GM23338 (cell line): Measurements from ENCODE around the gene SLC8A1. TPM values are rescaled to one million over a fixed set of nuclear protein-coding genes. Genes with fewer than 3 reads are reported as not detected.

ENCODE experiments used
- ATAC-seq: fragments of 200-7000 bp; cut with Tn5 transposase; 3 replicates; pipeline ENCODE4 v1.9.1; 2020
- DNase-seq: peaks from one replicate; pipeline ENCODE4 v3.0.0-alpha.2; 2015; ENCODE audit warnings: low spot score
- H2AFZ ChIP-seq: fragments of 200-600 bp; sonication (generic); 2 replicates; pipeline ENCODE4 v1.8.0; 2016; ENCODE audit warnings: antibody characterized with exemption, mild to moderate bottlenecking, moderate library complexity
- H3F3A ChIP-seq: fragments of 200-600 bp; sonication (generic); replicated peaks from 2 replicates; pipeline ENCODE4 v1.8.0; 2017; ENCODE audit warnings: antibody characterized with exemption, mixed run types, low read depth
- H3K27ac ChIP-seq: fragments of 200-600 bp; sonication (generic); 2 replicates; pipeline ENCODE4 v1.6.1; 2016; ENCODE audit warnings: low read depth
- H3K27me3 ChIP-seq: fragments of 200-600 bp; sonication (generic); 2 replicates; pipeline ENCODE4 v1.8.0; 2016; ENCODE audit warnings: mild to moderate bottlenecking, mixed run types, moderate library complexity; ENCODE audit not compliant: insufficient read depth
- H3K36me3 ChIP-seq: fragments of 200-600 bp; sonication (generic); 2 replicates; pipeline ENCODE4 v1.8.0; 2016; ENCODE audit warnings: mild to moderate bottlenecking; ENCODE audit not compliant: insufficient read depth
- H3K4me1 ChIP-seq: fragments of 200-600 bp; sonication (generic); 2 replicates; pipeline ENCODE4 v1.8.0; 2016; ENCODE audit warnings: mild to moderate bottlenecking, moderate library complexity; ENCODE audit not compliant: insufficient read depth
- H3K4me2 ChIP-seq: fragments of 200-600 bp; sonication (generic); 2 replicates; pipeline ENCODE4 v1.7.1; 2017; ENCODE audit warnings: mixed run types
- H3K4me3 ChIP-seq: fragments of 200-600 bp; sonication (generic); 2 replicates; pipeline ENCODE4 v1.6.1; 2016; ENCODE audit warnings: mixed run types
- H3K79me2 ChIP-seq: fragments of 200-600 bp; sonication (generic); replicated peaks from 2 replicates; pipeline ENCODE4 v1.8.0; 2017; ENCODE audit warnings: mild to moderate bottlenecking; ENCODE audit not compliant: insufficient read depth
- H3K9me2 ChIP-seq: fragments of 200-600 bp; sonication (generic); 2 replicates; pipeline ENCODE4 v1.8.0; 2017; ENCODE audit not compliant: insufficient read depth
- H4K20me1 ChIP-seq: fragments of 200-600 bp; sonication (generic); replicated peaks from 2 replicates; pipeline ENCODE4 v1.8.0; 2017; ENCODE audit warnings: mild to moderate bottlenecking; ENCODE audit not compliant: insufficient read depth
- H3K27ac Mint-ChIP-seq: 2 replicates; pipeline ENCODE4 v1.8.0; 2020; ENCODE audit warnings: inconsistent platforms, mild to moderate bottlenecking, moderate library complexity, mixed read lengths
- H3K27me3 Mint-ChIP-seq: 3 replicates; pipeline ENCODE4 v1.8.0; 2022; ENCODE audit warnings: low read depth, mild to moderate bottlenecking, moderate library complexity, mixed read lengths, inconsistent platforms; ENCODE audit not compliant: insufficient read depth, poor library complexity
- H3K36me3 Mint-ChIP-seq: 3 replicates; pipeline ENCODE4 v1.8.0; 2021; ENCODE audit warnings: low read depth, mild to moderate bottlenecking, inconsistent platforms, moderate library complexity, mixed read lengths
- H3K4me1 Mint-ChIP-seq: 3 replicates; pipeline ENCODE4 v1.8.0; 2020; ENCODE audit warnings: mild to moderate bottlenecking, inconsistent platforms, mixed read lengths
- H3K4me3 Mint-ChIP-seq: 3 replicates; pipeline ENCODE4 v1.8.0; 2021; ENCODE audit warnings: moderate library complexity, mild to moderate bottlenecking, inconsistent platforms, mixed read lengths
- H3K9me3 Mint-ChIP-seq: 3 replicates; pipeline ENCODE4 v1.8.0; 2020; ENCODE audit warnings: moderate library complexity, mild to moderate bottlenecking, inconsistent platforms, mixed read lengths
- CREB1 ChIP-seq: fragments of 250-450 bp; sonication (Bioruptor Pico); IDR thresholded peaks from 2 replicates; pipeline ENCODE4 v1.5.0; 2020; ENCODE audit warnings: low read depth, mild to moderate bottlenecking, moderate library complexity
- ETS1 ChIP-seq: IDR thresholded peaks from 2 replicates; pipeline ENCODE4 v1.6.1; 2016; ENCODE audit warnings: antibody characterized with exemption
- EZH2 ChIP-seq: fragments of 200-600 bp; sonication (generic); IDR thresholded peaks from one replicate; pipeline ENCODE4 v1.8.0; 2017; ENCODE audit warnings: antibody characterized with exemption, mild to moderate bottlenecking, low read depth; ENCODE audit not compliant: unreplicated experiment
- EZH2phosphoT487 ChIP-seq: fragments of 200-600 bp; sonication (generic); IDR thresholded peaks from one replicate; pipeline ENCODE4 v1.8.1; 2018; ENCODE audit warnings: antibody characterized with exemption; ENCODE audit not compliant: unreplicated experiment
- JUNB ChIP-seq: IDR thresholded peaks from one replicate; pipeline ENCODE4 v1.6.1; 2016; ENCODE audit warnings: antibody characterized with exemption; ENCODE audit not compliant: unreplicated experiment
- NANOG ChIP-seq: IDR thresholded peaks from 2 replicates; pipeline ENCODE4 v1.6.1; 2016; ENCODE audit warnings: antibody characterized with exemption, borderline replicate concordance
- POLR2AphosphoS5 ChIP-seq: IDR thresholded peaks from 2 replicates; pipeline ENCODE4 v1.6.1; 2016; ENCODE audit warnings: antibody characterized with exemption, low read depth
- REST ChIP-seq: IDR thresholded peaks from one replicate; pipeline ENCODE4 v1.6.1; 2018; ENCODE audit warnings: antibody characterized with exemption; ENCODE audit not compliant: unreplicated experiment
- STAT1 ChIP-seq: IDR thresholded peaks from one replicate; pipeline ENCODE4 v1.6.1; 2016; ENCODE audit warnings: antibody characterized with exemption; ENCODE audit not compliant: unreplicated experiment
- ZNF114 ChIP-seq: fragments of 250-450 bp; sonication (Bioruptor Pico); IDR thresholded peaks from 2 replicates; pipeline ENCODE4 v1.5.0; 2020; ENCODE audit warnings: mild to moderate bottlenecking, moderate library complexity
- ZNF331 ChIP-seq: fragments of 250-450 bp; sonication (Bioruptor Pico); IDR thresholded peaks from 2 replicates; pipeline ENCODE4 v1.5.0; 2020; ENCODE audit warnings: low read depth, mild to moderate bottlenecking, moderate library complexity
- polyA plus RNA-seq: library from polyadenylated mRNA; unstranded; fragments of >200 nt; fragmentation: Nextera tagmentation; extraction: Ambion mirVana; gene quantifications from 2 replicates; pipeline ENCODE4 v1.2.1, GENCODE V29; 2016
- total RNA-seq: library from RNA; depleted of rRNA; stranded (reverse); fragments of >200 nt; shearing (Covaris generic); gene quantifications from 2 replicates; pipeline ENCODE4 v1.2.3, GENCODE V29; 2014
- TF ChIP-seq, protein P1 (sequence below), 2 experiments: fragments of 200-600 bp in 1 of 2; sonication (generic) in 1 of 2; conservative IDR thresholded peaks; 2 replicates each; pipeline versions ENCODE4 v1.5.1 to v1.6.1; 2016 to 2017; ENCODE audit warnings: antibody characterized with exemption in 2 of 2, low read depth in 2 of 2, mild to moderate bottlenecking in 2 of 2, moderate library complexity in 1 of 2
- TF ChIP-seq, protein P2 (sequence below): fragments of 250-450 bp; sonication (Bioruptor Pico); IDR thresholded peaks from 2 replicates; pipeline ENCODE4 v1.5.0; 2020; ENCODE audit warnings: mild to moderate bottlenecking, moderate library complexity

The SLC8A1 gene
- total and polyA plus RNA-seq, 2 experiments from 2014 or later = 2.5 to 3.3 TPM

DNA sequence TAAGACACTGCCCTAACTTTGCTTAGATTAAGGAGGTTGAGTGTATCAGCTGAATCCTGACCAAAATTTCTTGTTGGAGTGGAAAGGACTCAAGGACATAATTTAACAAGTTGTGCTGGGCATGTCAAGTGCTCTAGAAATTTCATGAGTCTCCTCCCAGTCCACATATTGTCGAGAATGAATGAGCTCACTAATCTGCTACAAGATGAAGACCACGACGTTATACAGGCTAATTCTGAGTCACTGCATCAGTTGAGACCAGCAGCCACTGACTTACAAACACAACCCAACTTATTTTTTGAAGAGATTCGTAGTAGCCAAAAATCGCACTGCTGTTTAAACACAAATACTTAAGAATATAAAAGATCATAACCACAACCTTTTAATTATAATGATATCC lies 28.7 kb upstream of the SLC8A1 start:
- no peak overlapping the region for H2AFZ ChIP-seq
- H4K20me1 ChIP-seq = no peaks in the 10 kb centered on the region
- TF ChIP-seq STAT1 (no peak), EZH2phosphoT487 (no peak), ZNF114 (CRISPR knock-in tag) (no peak), JUNB (no peak), ETS1 (no peak), NANOG (no peak), EZH2 (no peak), POLR2AphosphoS5 (no peak), CREB1 (no peak), REST (no peak), ZNF331 (no peak)
- TF ChIP-seq, protein P1, sequence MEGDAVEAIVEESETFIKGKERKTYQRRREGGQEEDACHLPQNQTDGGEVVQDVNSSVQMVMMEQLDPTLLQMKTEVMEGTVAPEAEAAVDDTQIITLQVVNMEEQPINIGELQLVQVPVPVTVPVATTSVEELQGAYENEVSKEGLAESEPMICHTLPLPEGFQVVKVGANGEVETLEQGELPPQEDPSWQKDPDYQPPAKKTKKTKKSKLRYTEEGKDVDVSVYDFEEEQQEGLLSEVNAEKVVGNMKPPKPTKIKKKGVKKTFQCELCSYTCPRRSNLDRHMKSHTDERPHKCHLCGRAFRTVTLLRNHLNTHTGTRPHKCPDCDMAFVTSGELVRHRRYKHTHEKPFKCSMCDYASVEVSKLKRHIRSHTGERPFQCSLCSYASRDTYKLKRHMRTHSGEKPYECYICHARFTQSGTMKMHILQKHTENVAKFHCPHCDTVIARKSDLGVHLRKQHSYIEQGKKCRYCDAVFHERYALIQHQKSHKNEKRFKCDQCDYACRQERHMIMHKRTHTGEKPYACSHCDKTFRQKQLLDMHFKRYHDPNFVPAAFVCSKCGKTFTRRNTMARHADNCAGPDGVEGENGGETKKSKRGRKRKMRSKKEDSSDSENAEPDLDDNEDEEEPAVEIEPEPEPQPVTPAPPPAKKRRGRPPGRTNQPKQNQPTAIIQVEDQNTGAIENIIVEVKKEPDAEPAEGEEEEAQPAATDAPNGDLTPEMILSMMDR (conservative IDR thresholded peaks at IDR 0.05; ENCODE audit: low read depth in 2 of 2) = no peak
- TF ChIP-seq, protein P2, sequence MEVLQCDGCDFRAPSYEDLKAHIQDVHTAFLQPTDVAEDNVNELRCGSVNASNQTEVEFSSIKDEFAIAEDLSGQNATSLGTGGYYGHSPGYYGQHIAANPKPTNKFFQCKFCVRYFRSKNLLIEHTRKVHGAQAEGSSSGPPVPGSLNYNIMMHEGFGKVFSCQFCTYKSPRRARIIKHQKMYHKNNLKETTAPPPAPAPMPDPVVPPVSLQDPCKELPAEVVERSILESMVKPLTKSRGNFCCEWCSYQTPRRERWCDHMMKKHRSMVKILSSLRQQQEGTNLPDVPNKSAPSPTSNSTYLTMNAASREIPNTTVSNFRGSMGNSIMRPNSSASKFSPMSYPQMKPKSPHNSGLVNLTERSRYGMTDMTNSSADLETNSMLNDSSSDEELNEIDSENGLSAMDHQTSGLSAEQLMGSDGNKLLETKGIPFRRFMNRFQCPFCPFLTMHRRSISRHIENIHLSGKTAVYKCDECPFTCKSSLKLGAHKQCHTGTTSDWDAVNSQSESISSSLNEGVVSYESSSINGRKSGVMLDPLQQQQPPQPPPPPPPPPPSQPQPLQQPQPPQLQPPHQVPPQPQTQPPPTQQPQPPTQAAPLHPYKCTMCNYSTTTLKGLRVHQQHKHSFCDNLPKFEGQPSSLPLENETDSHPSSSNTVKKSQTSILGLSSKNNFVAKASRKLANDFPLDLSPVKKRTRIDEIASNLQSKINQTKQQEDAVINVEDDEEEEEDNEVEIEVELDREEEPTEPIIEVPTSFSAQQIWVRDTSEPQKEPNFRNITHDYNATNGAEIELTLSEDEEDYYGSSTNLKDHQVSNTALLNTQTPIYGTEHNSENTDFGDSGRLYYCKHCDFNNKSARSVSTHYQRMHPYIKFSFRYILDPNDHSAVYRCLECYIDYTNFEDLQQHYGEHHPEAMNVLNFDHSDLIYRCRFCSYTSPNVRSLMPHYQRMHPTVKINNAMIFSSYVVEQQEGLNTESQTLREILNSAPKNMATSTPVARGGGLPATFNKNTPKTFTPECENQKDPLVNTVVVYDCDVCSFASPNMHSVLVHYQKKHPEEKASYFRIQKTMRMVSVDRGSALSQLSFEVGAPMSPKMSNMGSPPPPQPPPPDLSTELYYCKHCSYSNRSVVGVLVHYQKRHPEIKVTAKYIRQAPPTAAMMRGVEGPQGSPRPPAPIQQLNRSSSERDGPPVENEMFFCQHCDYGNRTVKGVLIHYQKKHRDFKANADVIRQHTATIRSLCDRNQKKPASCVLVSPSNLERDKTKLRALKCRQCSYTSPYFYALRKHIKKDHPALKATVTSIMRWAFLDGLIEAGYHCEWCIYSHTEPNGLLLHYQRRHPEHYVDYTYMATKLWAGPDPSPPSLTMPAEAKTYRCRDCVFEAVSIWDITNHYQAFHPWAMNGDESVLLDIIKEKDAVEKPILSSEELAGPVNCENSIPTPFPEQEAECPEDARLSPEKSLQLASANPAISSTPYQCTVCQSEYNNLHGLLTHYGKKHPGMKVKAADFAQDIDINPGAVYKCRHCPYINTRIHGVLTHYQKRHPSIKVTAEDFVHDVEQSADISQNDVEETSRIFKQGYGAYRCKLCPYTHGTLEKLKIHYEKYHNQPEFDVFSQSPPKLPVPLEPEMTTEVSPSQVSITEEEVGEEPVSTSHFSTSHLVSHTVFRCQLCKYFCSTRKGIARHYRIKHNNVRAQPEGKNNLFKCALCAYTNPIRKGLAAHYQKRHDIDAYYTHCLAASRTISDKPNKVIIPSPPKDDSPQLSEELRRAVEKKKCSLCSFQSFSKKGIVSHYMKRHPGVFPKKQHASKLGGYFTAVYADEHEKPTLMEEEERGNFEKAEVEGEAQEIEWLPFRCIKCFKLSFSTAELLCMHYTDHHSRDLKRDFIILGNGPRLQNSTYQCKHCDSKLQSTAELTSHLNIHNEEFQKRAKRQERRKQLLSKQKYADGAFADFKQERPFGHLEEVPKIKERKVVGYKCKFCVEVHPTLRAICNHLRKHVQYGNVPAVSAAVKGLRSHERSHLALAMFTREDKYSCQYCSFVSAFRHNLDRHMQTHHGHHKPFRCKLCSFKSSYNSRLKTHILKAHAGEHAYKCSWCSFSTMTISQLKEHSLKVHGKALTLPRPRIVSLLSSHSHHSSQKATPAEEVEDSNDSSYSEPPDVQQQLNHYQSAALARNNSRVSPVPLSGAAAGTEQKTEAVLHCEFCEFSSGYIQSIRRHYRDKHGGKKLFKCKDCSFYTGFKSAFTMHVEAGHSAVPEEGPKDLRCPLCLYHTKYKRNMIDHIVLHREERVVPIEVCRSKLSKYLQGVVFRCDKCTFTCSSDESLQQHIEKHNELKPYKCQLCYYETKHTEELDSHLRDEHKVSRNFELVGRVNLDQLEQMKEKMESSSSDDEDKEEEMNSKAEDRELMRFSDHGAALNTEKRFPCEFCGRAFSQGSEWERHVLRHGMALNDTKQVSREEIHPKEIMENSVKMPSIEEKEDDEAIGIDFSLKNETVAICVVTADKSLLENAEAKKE = no peak
- no peak overlapping the region for H3K4me2 ChIP-seq
- H3K9me2 ChIP-seq = no peaks in the 10 kb centered on the region
- no peaks in the 10 kb centered on the region for H3F3A ChIP-seq
- ATAC-seq (no peak), DNase-seq (no peak)
- no peaks in the 10 kb centered on the region; the same call in 2 of the 3 replicates for H3K9me3 Mint-ChIP-seq
- H3K27me3 ChIP-seq = no peaks in the 10 kb centered on the region
- no peak overlapping the region for H3K27ac Mint-ChIP-seq
- H3K4me1 ChIP-seq = no peaks in the 10 kb centered on the region
- H3K36me3 ChIP-seq = no peaks in the 10 kb centered on the region
- no peaks in the 10 kb centered on the region for H3K27me3 Mint-ChIP-seq
- H3K4me3 ChIP-seq = no peak overlapping the region
- no peak overlapping the region for H3K27ac ChIP-seq
- H3K4me3 Mint-ChIP-seq = no peak overlapping the region
- H3K4me1 Mint-ChIP-seq = no peaks in the 10 kb centered on the region; the same call in 2 of the 3 replicates
- no peaks in the 10 kb centered on the region for H3K36me3 Mint-ChIP-seq
- H3K79me2 ChIP-seq = no peaks in the 10 kb centered on the region
